Subcutaneous adipose tissue (tissue), 4 donors: Measurements from ENCODE around the gene FBXO30. TPM values are rescaled to one million over a fixed set of nuclear protein-coding genes. Genes with fewer than 3 reads are reported as not detected.

Experiments used
- CTCF ChIP-seq: fragments of 450-650 bp; IDR thresholded peaks from one replicate; pipeline ENCODE4 v1.5.1; 2016; ENCODE audit warnings: low read depth, mild to moderate bottlenecking, control low read depth, antibody characterized with exemption, moderate library complexity
- total RNA-seq, 4 donors: library from RNA; depleted of rRNA; stranded (reverse); fragments of >200 nt; gene quantifications; one replicate each; pipeline ENCODE4 v1.1.0, GENCODE V29; 2016

The FBXO30 gene
- total RNA-seq, 4 donors from 2014 or later: 7.5 to 13.9 (median 9.8) TPM

- no peak for TF ChIP-seq CTCF
These were observed 4.2 kb upstream of the FBXO30 start for GRCh38 chr6:145818796-145819195.

GRCh38 chr6:145816392-145816791 lies 1.8 kb upstream of the FBXO30 start:
- TF ChIP-seq CTCF: no peak

GRCh38 chr6:145815309-145816274 lies 997 bp upstream of the FBXO30 start:
- TF ChIP-seq CTCF: no peak

- no peak for TF ChIP-seq CTCF
These were observed 527 bp downstream of the FBXO30 start for GRCh38 chr6:145814035-145814500.

- TF ChIP-seq CTCF: no peak
These were observed 1.1 kb downstream of the FBXO30 start for GRCh38 chr6:145813285-145814034.

- no peak for TF ChIP-seq CTCF
These were observed 2.9 kb downstream of the FBXO30 start for GRCh38 chr6:145811741-145812140.

- TF ChIP-seq CTCF: no peak
These were observed 4.8 kb downstream of the FBXO30 start for GRCh38 chr6:145809785-145810184.
